Hematopoietic multipotent progenitor cell (in vitro differentiated cells): ENCODE results near the gene IL6ST. TPM values are rescaled to one million over a fixed set of nuclear protein-coding genes. Genes with fewer than 3 reads are reported as not detected.
"Not testable (repeated sequence)": the region's sequence is repeated elsewhere in the genome, so short reads cannot be mapped to it uniquely, and the experiment has no call there.

Experiments
- DNase-seq, 3 donors: peaks; one replicate each; pipeline ENCODE4 v3.0.0-alpha.2; 2011 to 2015; ENCODE audit warnings: low read depth in 2 of 3, low spot score in 2 of 3
- total RNA-seq: library from RNA; depleted of rRNA; stranded (reverse); fragments of >200 nt; gene quantifications from one replicate; pipeline ENCODE4 v1.2.3, GENCODE V29; 2012

Gene IL6ST
- total RNA-seq, result 17.2 TPM

GRCh38 chr5:55994495-55994997 is at the start of gene IL6ST:
TSS of gene IL6ST (minus strand) at chr5:55994963. CDS start at chr5:55976278, 18,685 bp downstream.
- DNase-seq, result peak in 1 of 3 donors; percentile 39

DNA sequence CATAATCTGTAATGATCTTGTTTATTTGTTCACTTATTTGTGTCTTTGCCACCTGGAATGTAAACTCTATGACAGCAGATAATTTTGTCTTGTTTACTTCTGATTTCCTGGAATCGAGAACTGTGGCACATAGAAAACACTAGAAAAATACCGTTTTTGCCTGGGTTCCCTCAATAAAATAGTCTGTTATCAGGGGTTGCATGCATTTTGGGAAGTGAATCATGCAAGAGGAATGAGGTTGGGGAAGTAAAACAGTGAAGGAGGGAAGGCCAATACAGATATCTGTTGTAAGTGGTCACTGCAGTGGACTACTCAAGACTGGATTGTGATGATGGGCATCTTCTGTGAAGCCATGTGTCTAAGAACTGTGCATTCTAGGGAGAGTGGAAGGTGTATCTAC is 45.2 kb upstream of the IL6ST start:
- DNase-seq, result no peak

DNA sequence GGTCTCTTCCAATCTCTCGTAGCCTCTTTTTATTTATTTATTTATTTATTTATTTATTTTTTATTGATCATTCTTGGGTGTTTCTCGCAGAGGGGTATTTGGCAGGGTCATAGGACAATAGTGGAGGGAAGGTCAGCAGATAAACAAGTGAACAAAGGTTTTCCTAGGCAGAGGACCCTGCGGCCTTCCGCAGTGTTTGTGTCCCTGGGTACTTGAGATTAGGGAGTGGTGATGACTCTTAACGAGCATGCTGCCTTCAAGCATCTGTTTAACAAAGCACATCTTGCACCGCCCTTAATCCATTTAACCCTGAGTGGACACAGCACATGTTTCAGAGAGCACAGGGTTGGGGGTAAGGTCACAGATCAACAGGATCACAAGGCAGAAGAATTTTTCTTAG is 43.4 kb upstream of the IL6ST start:
- DNase-seq, result not testable (repeated sequence)

GRCh38 chr5:56037531-56038010 is 42.8 kb upstream of the IL6ST start:
- DNase-seq, result peak in 2 of 3 donors; percentile 46 to 61

DNA sequence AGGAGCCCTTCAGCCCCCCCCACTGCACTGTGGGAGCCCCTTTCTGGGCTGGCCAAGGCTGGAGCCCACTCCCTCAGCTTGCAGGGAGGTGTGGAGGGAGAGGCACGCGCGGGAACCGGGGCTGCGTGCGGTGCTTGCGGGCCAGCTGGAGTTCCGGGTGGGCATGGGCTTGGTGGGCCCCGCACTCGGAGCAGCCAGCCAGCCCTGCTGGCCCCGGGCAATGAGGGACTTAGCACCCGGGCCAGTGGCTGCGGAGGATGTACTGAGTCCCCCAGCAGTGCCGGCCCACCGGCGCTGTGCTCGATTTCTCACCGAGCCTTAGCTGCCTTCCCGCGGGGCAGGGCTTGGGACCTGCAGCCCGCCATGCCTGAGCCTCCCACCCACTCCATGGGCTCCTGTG is 40.6 kb upstream of the IL6ST start:
- DNase-seq, result not testable (repeated sequence)

DNA sequence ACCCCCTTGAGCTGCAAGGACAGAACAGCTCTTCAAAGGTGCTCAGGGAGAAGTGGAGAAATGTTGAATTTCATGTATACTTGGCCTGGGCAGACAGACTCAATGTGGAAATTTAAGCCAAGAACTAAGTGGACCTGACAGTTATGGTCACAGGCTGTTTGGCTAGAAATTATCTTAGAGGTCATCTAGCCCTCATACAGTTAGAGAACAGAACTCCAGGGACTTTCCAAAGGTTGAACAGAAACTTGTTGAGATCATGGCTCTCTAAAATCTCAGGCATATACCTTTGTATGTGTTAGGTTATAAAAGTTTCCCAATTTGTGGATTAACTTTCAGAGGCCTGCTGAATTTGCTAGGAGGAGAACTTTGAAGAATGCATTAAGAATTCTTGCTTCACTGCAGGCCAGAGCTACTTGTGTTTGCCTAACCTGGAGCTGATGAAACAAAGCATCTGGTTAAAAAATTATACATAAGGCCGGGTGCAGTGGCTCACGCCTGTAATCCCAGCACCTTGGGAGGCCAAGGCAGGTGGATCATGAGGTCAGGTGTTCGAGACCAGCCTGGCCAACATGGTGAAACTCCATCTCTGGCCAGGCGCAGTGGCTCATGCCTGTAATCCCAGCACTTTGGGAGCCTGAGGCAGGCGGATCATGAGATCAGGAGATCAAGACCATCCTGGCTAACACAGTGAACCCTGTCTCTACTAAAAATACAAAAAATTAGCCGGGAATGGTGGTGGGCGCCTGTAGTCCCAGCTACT is 35.3 kb upstream of the IL6ST start:
- DNase-seq, result not testable (repeated sequence)

- DNase-seq, result no peak
Observed at GRCh38 chr5:56029457-56029856, 34.7 kb upstream of the IL6ST start.

DNA sequence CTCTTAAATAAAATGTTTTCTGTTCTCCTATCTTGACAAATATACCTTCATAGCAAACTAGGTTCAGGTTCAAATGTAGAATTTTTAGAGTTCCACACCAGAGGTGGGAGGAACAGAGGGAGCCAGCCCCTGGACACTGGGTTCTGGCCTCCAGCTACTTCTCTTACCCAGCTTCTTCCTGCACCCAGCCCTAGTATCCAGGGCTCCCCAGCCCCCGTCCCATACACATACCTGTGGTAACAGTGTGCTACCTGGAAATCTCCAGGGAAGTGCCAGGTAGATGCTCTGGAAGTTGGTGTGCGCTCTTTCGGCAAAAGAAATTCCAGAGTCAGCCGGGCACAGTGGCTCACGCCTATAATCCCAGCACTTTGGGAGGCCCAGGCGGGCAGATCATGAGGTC is 33.9 kb upstream of the IL6ST start:
- no peak for DNase-seq

DNA sequence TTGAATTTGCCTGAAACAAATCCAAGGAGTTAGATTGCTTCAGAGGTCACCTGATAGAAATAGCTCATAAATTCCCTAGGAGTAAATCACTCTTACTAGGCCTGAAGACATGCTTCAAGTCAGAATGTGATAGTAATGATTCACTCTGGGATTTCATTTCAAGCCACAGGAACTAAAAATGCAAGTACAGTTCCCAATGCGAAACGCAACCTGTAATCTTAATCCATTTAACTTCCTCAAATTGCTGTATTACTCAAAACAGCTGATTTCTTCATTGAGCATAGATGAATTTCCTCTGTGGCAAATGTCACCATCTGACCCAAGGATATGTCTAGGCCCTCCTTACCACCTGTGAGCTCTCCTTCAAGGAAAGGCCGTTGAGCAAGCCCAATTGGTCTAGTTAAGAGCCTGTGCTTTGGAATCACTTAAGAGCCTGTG is 32.1 kb upstream of the IL6ST start:
- DNase-seq, result peak in 1 of 3 donors; percentile 51

DNA sequence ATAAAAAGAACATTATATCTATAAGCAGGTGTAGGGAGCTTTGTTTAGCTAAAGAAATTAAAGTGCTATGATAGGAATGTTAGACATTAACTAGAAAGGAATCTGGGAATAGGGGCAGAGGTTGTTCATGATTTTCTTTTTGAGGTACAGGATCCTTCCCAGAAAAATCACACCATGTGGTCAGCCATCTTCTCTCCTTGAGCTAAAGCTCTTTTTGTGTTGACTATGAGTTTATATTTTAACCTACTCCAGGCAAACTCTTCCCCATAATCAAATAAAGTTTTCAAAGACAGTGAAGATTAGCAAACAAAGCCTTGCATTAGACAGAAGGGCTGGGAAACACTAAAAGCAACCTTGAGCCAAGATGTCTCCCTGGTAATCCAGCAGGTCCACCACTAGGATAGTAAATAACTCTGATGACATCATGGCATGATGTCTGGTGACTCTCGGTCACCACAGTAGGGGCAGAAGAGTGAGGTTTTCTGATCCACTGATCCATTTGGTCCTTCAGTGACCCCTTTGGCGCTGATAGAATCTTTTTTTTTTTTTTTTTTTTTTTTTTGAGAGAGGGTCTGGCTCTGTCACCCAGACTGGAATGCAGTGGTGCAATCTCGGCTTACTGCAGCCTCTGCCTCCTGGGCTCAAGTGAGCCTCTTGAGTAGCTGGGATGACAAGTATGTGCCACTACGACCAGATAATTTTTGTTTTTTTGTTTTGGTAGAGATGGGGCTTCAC is 30.6 kb upstream of the IL6ST start:
- no peak for DNase-seq

DNA sequence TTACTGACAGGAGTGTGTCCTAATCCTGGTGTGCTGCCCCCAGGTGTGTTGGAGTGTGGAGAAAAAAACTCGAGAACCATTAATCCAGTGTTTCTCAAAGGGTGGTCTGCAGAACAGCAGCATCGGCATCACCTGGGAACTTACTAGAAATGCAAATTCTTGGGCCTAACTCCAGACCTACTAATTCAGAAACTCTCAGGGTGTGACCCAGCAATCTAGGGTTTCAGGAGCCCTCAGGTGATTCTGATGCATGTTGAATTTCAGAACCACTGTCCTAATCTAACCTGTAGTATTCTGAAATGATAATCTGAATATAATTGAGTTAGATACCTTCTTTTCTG is 30.0 kb upstream of the IL6ST start:
- no peak for DNase-seq

- no peak for DNase-seq
Observed at GRCh38 chr5:56023296-56023695, 28.5 kb upstream of the IL6ST start.

DNA sequence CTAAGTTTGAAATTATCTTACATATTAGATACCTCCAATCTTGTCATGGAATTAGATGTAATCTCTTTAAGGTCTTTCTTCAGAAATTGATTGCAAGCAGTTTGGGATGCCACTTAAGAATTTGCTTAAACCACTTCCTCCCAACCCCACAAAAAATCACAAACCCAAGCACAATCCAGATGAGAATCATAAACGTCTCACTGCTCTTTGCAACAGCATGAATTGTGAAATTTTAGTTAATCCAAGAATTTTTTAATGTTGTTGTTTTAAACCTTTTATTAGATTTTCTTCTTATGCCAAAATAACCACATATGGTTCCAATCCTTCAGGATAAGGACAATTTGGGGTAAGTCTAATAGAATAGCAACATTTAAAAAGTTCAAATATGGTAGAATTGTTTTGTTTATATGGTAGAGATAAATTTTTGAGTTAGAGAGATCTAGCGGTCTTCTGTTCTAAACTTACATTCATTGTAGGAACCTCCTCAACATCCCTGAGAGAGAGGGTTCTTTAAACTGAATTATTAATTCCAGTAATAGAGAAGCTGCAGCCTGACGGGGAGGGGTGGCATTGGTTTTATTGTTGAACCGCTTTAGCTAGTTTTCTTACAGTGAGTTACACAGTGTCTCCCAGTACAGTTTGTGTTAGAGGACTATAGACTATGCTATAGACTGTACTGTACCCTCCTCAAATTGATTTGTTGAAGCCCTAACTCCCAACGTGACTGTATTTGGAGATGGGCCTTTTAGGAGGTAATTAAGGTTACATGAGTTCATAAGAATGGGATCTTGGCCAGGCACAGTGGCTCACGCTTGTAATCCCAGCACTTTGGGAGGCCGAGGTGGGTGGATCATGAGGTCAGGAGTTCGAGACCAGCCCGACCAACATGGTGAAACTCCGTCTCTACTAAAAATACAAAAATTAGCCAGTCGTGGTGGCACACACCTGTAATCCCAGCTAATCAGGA is 24.8 kb upstream of the IL6ST start:
- DNase-seq, result no peak

DNA sequence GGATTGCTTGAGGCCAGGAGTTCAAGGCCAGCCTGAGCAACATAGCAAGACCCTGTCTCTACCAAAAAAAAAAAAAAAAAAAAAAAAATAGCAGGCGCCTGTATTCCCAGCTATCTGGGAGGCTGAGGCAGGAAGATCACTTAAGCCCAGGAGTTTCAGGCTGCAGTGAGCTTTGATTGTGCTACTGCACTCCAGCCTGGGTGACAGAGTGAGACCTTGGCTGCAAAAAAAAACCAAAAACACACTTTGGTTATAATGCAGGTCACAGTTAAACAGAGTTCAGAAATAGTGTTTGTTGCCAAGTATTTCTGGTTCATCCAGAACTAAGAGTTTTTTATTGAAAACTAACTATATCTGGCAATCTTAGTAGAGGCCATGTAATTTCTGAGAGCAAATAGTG is 24.1 kb upstream of the IL6ST start:
- no peak for DNase-seq

DNA sequence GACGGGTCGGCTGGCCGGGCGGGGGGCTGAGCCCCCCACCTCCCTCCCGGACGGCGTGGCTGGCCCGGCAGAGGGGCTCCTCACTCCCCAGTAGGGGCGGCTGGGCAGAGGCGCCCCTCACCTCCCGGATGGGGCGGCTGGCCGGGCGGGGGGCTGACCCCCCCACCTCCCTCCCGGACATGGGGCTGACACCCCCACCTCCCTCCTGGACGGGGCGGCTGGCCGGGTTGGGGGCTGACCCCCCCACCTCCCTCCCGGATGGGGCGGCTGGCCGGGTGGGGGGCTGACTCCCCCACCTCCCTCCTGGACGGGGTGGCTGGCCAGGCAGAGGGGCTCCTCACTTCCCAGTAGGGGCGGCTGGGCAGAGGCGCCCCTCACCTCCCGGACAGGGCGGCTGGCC is 19.9 kb upstream of the IL6ST start:
- DNase-seq, result not testable (repeated sequence)

GRCh38 chr5:56013939-56014338 is 19.2 kb upstream of the IL6ST start:
- not testable (repeated sequence) for DNase-seq

- DNase-seq, result peak in 2 of 3 donors; percentile 17 to 62
Observed at GRCh38 chr5:56012281-56012963, 17.7 kb upstream of the IL6ST start.

GRCh38 chr5:56011835-56012234 is 17.1 kb upstream of the IL6ST start:
- no peak for DNase-seq

GRCh38 chr5:56010431-56010830 is 15.7 kb upstream of the IL6ST start:
- DNase-seq, result no peak

GRCh38 chr5:56006600-56006999 is 11.8 kb upstream of the IL6ST start:
- no peak for DNase-seq
